Measurements from ENCODE around the gene ATCAY.
"Not testable (repeated sequence)": the region's sequence is repeated elsewhere in the genome, so short reads cannot be mapped to it uniquely, and the experiment has no call there.

GRCh38 chr19:3894959-3895358, 14.5 kb downstream of the ATCAY start:
- not testable (repeated sequence) for TF ChIP-seq PAWR (CRISPR knock-in tag; IDR thresholded peaks at IDR 0.05; ENCODE audit: borderline replicate concordance); RERE (CRISPR knock-in tag; IDR thresholded peaks at IDR 0.05; ENCODE audit: low read depth); ZNF329 (CRISPR knock-in tag; IDR thresholded peaks at IDR 0.05; ENCODE audit: low read depth); ZNF772 (CRISPR knock-in tag; IDR thresholded peaks at IDR 0.05); CTCF (CRISPR knock-in tag; IDR thresholded peaks at IDR 0.05); ZBTB33 (CRISPR knock-in tag; IDR thresholded peaks at IDR 0.05); ZNF644 (CRISPR knock-in tag; IDR thresholded peaks at IDR 0.05; ENCODE audit: low read depth); TCF7L2 (IDR thresholded peaks at IDR 0.05; ENCODE audit: low read depth, low read length); ZNF251 (CRISPR knock-in tag; IDR thresholded peaks at IDR 0.05); HOXA7 (CRISPR knock-in tag; IDR thresholded peaks at IDR 0.05); THYN1 (CRISPR knock-in tag; IDR thresholded peaks at IDR 0.05; ENCODE audit: borderline replicate concordance, low read depth); BHLHE40 (IDR thresholded peaks at IDR 0.05; ENCODE audit: low read length)
